ENCODE measurements around the gene NEK7. TPM values are rescaled to one million over a fixed set of nuclear protein-coding genes. Genes with fewer than 3 reads are reported as not detected.
"Not testable (repeated sequence)": the region's sequence is repeated elsewhere in the genome, so short reads cannot be mapped to it uniquely, and the experiment has no call there.

The NEK7 gene
- total RNA-seq, 2 experiments from 2014 or later, result 68.9 to 71.7 TPM

DNA sequence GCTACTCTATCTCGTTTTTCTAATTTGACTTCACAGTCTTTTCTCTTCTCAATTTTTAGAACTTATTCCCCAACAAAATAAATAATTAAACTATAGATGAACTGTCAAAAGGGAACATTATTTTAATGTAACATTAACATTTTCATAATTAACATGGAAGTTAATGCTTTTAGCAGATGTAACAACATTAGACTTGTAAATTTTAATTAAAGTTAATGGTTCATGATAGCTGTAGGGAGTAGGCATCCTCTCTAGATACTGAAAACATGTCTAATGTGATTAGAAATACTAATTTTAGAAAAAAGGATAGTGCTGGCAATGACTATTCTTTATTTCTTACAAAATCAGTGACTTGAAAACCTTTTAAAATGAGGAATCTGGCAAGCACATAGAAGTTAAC, 32.1 kb upstream of the NEK7 start:
- no peak overlapping the region for H3K4me3 Mint-ChIP-seq
- DNase-seq (no peak), ATAC-seq (ENCODE audit: low read depth) (no peak)
- no peak overlapping the region for H3K27ac Mint-ChIP-seq
- H3K36me3 Mint-ChIP-seq, result no peaks in the 10 kb centered on the region
- POLR2A ChIA-PET, result no interaction called here
- H3K4me1 Mint-ChIP-seq, result peaks cover 2% of the 10 kb centered on the region
- H3K27me3 Mint-ChIP-seq, result no peaks in the 10 kb centered on the region
- H3K9me3 Mint-ChIP-seq, result peaks cover 3% of the 10 kb centered on the region

DNA sequence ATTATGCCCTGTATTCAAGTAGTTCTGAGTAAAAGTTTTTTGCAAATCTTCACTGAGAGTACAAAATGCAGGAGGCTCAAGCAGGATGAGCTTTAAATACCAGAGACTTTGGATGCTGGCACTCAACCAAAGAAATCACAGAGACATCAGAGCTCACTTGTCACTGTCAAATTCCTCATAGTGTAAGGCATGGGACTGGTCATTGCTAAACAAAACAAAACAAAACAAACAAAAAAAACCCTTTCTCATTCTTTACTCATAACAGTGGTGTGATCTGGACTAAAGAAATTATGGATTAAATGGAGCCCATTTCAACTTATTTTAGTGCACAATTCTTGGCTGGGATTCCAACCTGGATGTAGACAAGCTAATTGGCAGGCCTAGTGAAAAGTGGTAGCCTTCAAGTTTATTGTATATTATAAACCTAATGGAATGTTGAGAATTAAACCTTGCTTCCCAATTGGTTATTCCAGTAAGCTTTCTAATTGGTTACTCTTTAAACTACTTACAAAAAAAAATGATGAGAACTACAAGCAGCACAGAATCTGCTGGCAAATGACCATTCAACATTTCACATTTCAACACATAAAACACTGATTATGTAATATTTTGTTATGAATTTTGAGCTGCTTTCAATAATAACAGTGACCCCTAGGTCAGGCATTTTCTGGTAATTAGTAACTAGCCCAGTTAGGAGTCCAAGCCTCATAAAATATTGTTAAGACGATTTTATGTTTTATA, 30.6 kb upstream of the NEK7 start:
- POLR2A ChIA-PET, result no interaction called here
- Mint-ChIP-seq H3K9me3 (peaks cover 3% of the 10 kb centered on the region), H3K27me3 (no peaks in the 10 kb centered on the region), H3K4me1 (peaks cover 2% of the 10 kb centered on the region), H3K27ac (no peak overlapping the region), H3K4me3 (no peak overlapping the region), H3K36me3 (no peaks in the 10 kb centered on the region)
- no peak for ATAC-seq (ENCODE audit: low read depth)
- DNase-seq, result no peak

DNA sequence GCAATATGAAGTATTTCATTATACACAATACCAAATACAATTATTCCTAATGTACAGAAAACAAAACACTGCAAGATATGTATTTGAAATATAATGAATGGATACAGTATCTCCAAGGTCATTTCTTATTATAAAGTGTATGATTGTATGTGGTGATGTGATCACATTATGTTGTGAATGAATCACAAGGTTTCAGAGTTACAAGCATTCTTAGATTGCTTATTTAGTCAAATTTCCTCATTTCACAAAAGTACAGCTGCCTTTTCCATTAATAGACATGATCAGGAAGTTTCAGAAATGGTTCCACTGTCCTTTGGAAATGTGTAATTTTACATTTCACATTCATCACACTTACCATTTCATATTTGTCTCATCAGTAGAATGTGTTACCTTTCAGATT, 28.3 kb upstream of the NEK7 start:
- Mint-ChIP-seq H3K27me3 (no peaks in the 10 kb centered on the region), H3K4me1 (peaks cover 2% of the 10 kb centered on the region), H3K9me3 (peaks cover 2% of the 10 kb centered on the region), H3K27ac (no peak overlapping the region), H3K4me3 (no peak overlapping the region), H3K36me3 (no peaks in the 10 kb centered on the region)
- no peak for DNase-seq
- ATAC-seq (ENCODE audit: low read depth), result no peak
- POLR2A ChIA-PET, result no interaction called here

DNA sequence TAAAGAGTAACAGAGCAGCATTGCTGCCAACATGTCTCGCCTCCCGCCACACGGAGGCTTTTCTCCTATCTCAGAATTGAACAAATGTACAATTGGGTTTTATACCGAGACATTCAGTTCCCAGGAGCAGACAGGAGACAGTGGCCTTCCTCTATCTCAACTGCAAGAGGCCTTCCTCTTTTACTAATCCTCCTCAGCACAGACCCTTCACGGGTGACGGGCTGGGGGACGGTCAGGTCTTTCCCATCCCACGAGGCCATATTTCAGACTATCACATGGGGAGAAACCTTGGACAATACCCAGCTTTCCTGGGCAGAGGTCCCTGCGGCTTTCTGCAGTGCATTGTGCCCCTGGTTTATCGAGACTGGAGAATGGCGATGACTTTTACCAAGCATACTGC, 26.7 kb upstream of the NEK7 start:
- POLR2A ChIA-PET; H3K27ac Mint-ChIP-seq; ATAC-seq (ENCODE audit: low read depth); H3K27me3 Mint-ChIP-seq; H3K36me3 Mint-ChIP-seq; H3K9me3 Mint-ChIP-seq; H3K4me3 Mint-ChIP-seq; H3K4me1 Mint-ChIP-seq; DNase-seq: not testable (repeated sequence)

DNA sequence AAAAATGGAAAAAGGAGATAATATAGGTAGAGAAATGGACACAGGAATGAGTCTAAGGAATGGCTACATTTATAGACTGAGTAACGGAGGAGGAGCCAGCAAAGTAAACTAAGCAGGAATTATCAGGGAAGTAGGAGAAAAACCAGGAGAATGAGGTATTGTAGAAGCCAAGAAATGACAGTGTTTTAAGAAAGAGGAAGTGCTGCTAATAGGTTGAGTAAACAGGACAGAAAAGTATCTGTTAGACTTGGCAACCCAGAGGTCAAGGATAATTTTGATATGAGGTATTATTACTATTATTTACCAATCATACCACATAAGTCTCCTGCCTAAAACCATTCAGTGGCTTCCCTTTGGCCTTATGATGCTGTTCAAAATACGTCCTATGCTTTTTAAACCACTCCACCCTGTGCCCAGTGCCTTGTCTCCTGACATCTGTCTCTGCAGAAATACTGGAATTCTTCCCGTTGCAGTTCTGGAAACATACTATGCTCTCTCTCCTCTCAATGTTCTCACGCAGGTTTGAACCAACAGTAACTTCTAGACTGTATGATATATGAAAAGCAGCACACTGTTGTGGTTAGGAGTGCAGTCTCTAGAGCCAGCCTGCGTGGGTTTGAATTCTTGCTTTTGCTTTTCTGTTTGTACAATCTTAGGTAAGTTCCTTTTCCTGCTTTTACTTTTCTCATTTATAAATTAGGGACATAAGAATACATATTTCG, 24.6 kb upstream of the NEK7 start:
- Mint-ChIP-seq H3K36me3 (peaks cover 1% of the 10 kb centered on the region), H3K27ac (no peak overlapping the region), H3K9me3 (peaks cover 4% of the 10 kb centered on the region), H3K4me1 (peaks cover 2% of the 10 kb centered on the region), H3K27me3 (no peaks in the 10 kb centered on the region), H3K4me3 (no peak overlapping the region)
- POLR2A ChIA-PET, result no interaction called here
- DNase-seq (no peak), ATAC-seq (ENCODE audit: low read depth) (no peak)

DNA sequence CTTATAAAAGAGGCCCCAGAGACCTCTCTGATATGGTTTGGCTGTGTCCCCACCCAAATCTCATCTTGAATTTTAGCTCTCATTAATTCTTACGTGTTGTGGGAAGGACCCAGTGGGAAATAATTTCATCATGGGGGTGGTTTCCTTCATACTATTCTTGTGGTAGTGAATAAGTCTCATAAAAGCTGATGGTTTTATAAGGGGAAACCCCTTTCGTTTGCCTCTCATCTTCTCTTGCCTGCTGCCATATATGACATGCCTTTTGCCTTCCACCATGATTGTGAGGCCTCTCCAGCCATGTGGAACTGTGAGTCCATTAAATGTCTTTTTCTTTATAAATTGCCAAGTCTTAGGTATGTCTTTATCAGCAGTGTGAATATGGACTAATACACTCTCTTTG, 22.5 kb upstream of the NEK7 start:
- no peak overlapping the region for H3K4me3 Mint-ChIP-seq
- H3K27ac Mint-ChIP-seq, result no peak overlapping the region
- H3K9me3 Mint-ChIP-seq, result peaks cover 6% of the 10 kb centered on the region
- POLR2A ChIA-PET, result no interaction called here
- ATAC-seq (ENCODE audit: low read depth), result no peak
- H3K4me1 Mint-ChIP-seq, result peaks cover 2% of the 10 kb centered on the region
- peaks cover 1% of the 10 kb centered on the region for H3K36me3 Mint-ChIP-seq
- H3K27me3 Mint-ChIP-seq, result no peaks in the 10 kb centered on the region
- DNase-seq, result no peak

DNA sequence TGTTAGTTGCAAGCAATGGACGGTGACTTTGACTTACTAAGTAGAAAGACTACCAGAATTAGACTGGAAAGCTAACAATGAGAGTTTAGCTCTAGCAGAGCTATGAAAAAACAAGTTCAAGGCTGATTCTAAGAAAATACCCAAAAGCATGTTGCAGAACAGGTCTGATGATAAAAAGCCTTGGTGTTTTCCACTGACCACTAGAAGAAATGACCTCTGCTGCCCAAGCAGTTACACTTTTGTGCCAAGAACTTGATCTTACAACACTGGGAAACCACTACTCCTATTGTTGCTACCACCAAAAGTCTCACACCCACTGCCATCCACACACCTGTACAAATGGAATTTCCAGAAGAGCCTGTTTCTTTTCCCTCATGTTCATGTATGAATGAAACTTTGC, 21.4 kb upstream of the NEK7 start:
- DNase-seq (no peak), ATAC-seq (ENCODE audit: low read depth) (no peak)
- peaks cover 12% of the 10 kb centered on the region for H3K9me3 Mint-ChIP-seq
- H3K4me3 Mint-ChIP-seq, result no peak overlapping the region
- POLR2A ChIA-PET, result no interaction called here
- peaks cover 2% of the 10 kb centered on the region for H3K4me1 Mint-ChIP-seq
- H3K27ac Mint-ChIP-seq, result no peak overlapping the region
- no peaks in the 10 kb centered on the region for H3K27me3 Mint-ChIP-seq
- peaks cover 1% of the 10 kb centered on the region for H3K36me3 Mint-ChIP-seq

DNA sequence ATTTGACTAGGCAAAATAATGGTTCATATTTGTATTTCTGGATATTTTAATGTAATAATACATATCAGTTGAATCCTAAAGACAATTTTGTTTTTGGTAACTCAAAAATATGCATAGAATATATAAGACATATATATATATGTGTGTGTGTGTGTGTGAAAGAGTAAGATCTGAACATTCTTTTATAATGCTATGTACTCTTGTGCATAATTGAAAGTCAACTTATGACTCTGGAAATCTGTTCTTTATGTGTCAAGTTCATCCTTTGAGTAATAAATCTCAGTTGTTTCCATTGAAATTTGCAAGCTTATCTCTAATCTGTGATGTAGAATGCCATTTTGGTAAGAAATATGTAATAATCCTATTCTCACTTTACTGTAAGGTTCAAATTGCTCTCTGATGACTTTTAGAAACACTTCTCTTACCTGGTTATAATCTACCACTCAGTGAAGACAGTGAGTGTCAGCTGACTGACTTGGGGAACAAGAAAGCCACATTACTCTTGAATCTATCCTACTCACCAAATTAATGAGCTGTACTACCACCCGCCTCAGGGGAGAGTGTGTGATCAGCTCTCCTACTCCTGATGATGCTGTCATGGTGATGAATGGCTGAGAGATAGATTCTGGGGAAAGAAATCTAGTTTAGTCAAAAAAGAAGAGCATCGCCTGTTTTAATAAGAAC, 15.0 kb upstream of the NEK7 start:
- POLR2A ChIA-PET, result no interaction called here
- ATAC-seq (ENCODE audit: low read depth), result no peak
- H3K36me3 Mint-ChIP-seq, result peaks cover 4% of the 10 kb centered on the region
- H3K9me3 Mint-ChIP-seq, result peaks cover 13% of the 10 kb centered on the region
- H3K27me3 Mint-ChIP-seq, result no peaks in the 10 kb centered on the region
- peaks cover 4% of the 10 kb centered on the region for H3K4me1 Mint-ChIP-seq
- no peak for DNase-seq
- H3K4me3 Mint-ChIP-seq, result no peak overlapping the region
- no peak overlapping the region for H3K27ac Mint-ChIP-seq

DNA sequence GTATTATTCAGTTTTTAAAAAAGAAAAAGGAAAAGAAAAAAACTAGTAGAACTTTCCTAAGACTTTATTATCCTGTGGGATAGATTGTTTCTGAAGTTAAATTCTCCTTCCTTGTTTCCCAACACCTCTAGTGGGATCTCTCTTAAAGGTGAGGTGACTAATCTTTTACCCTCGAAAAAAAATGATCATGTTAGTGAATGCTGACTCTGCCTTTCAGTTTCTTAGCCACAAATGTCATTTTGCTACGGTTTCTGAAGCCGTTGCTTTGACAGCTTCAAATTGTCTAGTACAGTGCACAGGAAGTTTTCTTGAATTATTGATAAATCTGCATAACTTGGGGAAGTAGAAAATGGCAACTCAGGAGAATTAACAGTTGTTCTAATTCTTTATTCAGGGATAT, 13.0 kb upstream of the NEK7 start:
- peaks cover 4% of the 10 kb centered on the region for H3K4me1 Mint-ChIP-seq
- H3K36me3 Mint-ChIP-seq, result peaks cover 6% of the 10 kb centered on the region
- H3K4me3 Mint-ChIP-seq, result peak overlapping the region; percentile 12
- no peaks in the 10 kb centered on the region for H3K27me3 Mint-ChIP-seq
- H3K9me3 Mint-ChIP-seq, result peaks cover 11% of the 10 kb centered on the region
- ATAC-seq (ENCODE audit: low read depth) (no peak), DNase-seq (no peak)
- H3K27ac Mint-ChIP-seq, result no peak overlapping the region
- POLR2A ChIA-PET, result no interaction called here

DNA sequence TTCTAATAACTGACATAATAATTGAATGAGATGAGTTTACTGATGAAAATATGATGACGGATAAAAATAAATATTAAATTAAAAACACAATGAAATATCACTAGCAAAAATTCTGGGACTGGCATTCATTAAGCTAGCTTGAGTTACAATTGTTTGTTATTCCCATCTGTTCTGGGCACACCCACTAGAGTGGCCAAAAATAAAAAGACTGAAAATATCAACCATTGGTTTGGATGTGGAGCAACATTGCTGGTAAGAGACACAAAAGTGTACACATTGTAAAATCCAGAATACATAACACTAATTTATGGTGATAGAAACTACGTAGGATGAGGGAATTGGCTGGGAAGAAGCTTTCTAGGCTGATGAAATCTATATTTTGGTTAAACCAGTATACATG, 9.6 kb upstream of the NEK7 start:
- no peak overlapping the region for H3K27ac Mint-ChIP-seq
- no peak for DNase-seq
- H3K36me3 Mint-ChIP-seq, result peaks cover 3% of the 10 kb centered on the region
- POLR2A ChIA-PET, result no interaction called here
- ATAC-seq (ENCODE audit: low read depth), result no peak
- H3K4me1 Mint-ChIP-seq, result peaks cover 4% of the 10 kb centered on the region
- no peak overlapping the region for H3K4me3 Mint-ChIP-seq
- no peaks in the 10 kb centered on the region for H3K27me3 Mint-ChIP-seq
- H3K9me3 Mint-ChIP-seq, result peaks cover 5% of the 10 kb centered on the region

DNA sequence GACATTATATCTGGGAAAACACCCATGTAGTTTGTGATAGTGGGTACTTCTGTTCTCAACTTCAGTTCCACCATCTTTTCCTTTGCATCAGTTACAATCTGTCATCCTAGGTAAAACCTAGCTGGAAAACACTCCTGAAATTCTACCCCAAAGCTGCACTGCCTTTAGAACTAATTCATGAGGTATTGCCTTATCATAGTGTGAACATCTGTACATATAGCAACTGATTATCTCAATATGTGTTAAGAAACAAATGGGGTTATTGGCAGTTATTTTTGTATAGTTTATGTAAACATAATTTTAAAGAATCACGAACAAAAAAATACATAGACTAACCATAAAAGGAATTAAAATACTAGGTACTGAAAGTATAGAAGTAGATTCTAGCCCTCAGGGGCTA, 6.4 kb upstream of the NEK7 start:
- ATAC-seq (ENCODE audit: low read depth) (no peak), DNase-seq (no peak)
- POLR2A ChIA-PET, result no interaction called here
- no peaks in the 10 kb centered on the region for H3K27me3 Mint-ChIP-seq
- no peak overlapping the region for H3K27ac Mint-ChIP-seq
- H3K9me3 Mint-ChIP-seq, result peaks cover 1% of the 10 kb centered on the region
- peaks cover 1% of the 10 kb centered on the region for H3K36me3 Mint-ChIP-seq
- no peak overlapping the region for H3K4me3 Mint-ChIP-seq
- peaks cover 1% of the 10 kb centered on the region for H3K4me1 Mint-ChIP-seq

DNA sequence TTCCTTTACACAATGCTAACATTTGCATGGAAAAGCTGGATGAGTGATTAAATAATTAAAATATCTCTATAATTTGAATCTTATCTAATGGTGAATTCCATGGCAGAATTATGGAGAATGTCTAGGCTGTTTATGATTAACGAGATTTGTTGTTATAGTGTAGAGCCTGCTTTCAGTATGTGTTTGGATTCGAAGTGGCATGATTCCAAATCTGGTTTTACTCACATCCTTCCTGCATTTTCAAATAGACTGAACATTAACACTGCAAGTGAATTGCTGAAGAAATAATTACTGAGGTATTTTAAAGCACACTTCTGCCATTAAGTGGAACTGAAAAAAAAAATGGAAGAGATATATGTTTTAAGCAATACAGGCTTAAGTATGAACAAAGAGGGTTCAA, 5.1 kb upstream of the NEK7 start:
- Mint-ChIP-seq H3K9me3 (peaks cover 1% of the 10 kb centered on the region), H3K4me1 (peaks cover 7% of the 10 kb centered on the region), H3K27me3 (no peaks in the 10 kb centered on the region), H3K27ac (no peak overlapping the region), H3K4me3 (no peak overlapping the region), H3K36me3 (peaks cover 1% of the 10 kb centered on the region)
- DNase-seq (no peak), ATAC-seq (ENCODE audit: low read depth) (no peak)
- POLR2A ChIA-PET, result no interaction called here

DNA sequence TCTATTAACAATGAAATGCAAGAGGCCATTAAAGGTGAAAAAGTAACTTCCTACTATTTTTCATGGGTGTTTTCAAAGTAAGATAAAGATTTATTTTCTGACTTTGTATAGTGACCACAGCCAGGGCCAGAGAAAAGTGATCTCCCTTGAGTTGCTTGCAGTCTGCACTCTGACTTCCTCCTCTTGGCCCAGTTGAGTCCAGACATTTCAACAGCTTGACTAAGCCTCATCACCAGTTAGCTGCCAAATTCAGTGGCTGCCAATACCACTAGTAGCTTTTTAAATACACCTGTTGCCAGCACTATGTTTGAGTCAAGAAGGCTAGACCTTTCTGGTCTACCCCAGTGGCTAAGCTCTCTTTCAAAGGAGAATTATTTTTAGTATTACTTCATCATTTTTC, 3.7 kb upstream of the NEK7 start:
- ATAC-seq (ENCODE audit: low read depth), result no peak
- POLR2A ChIA-PET, result no interaction called here
- no peaks in the 10 kb centered on the region for H3K9me3 Mint-ChIP-seq
- H3K27me3 Mint-ChIP-seq, result no peaks in the 10 kb centered on the region
- H3K4me3 Mint-ChIP-seq, result no peak overlapping the region
- no peak for DNase-seq
- H3K36me3 Mint-ChIP-seq, result peaks cover 3% of the 10 kb centered on the region
- peaks cover 7% of the 10 kb centered on the region for H3K4me1 Mint-ChIP-seq
- no peak overlapping the region for H3K27ac Mint-ChIP-seq

DNA sequence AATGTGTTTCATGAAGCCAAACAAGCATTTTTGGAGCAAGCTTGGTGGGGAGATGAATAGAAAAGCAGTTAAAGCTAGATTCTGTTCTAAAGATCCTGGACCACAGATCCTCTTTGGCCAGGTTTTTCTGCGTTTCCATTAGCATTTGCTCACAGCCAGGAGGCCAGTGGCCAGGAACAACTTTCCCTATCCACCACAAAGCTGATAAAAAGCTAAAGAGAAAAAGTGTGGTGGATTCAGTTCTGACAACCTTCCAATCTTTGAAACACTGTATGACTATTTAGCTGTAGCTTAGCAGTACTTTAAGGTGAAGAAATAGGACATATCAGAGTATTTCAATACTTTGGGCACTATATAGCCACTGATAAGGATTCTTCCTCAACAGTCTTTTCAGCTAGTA, 3.0 kb upstream of the NEK7 start:
- H3K9me3 Mint-ChIP-seq, result no peaks in the 10 kb centered on the region
- no peak overlapping the region for H3K27ac Mint-ChIP-seq
- DNase-seq (no peak), ATAC-seq (ENCODE audit: low read depth) (no peak)
- H3K36me3 Mint-ChIP-seq, result peaks cover 3% of the 10 kb centered on the region
- POLR2A ChIA-PET, result no interaction called here
- H3K27me3 Mint-ChIP-seq, result no peaks in the 10 kb centered on the region
- no peak overlapping the region for H3K4me3 Mint-ChIP-seq
- peaks cover 7% of the 10 kb centered on the region for H3K4me1 Mint-ChIP-seq

Data from activated naive CD8-positive, alpha-beta T cell treated with anti-CD3 and anti-CD28 coated beads, Interleukin-2, amount 10 ng/mL, durations not matched to agents 7 days and 5 days (primary cell).